ENCODE measurements around the gene HOXA9.

GRCh38 chr7:27142580-27143022 is 22.7 kb downstream of the HOXA9 start:
- TF ChIP-seq OSR1 (CRISPR knock-in tag; IDR thresholded peaks at IDR 0.05): no peak
- TF ChIP-seq POU6F1 (CRISPR knock-in tag; IDR thresholded peaks at IDR 0.05; ENCODE audit: borderline replicate concordance, low read depth): no peak
- TF ChIP-seq ZFP3 (CRISPR knock-in tag; IDR thresholded peaks at IDR 0.05): no peak
- TF ChIP-seq ZC3H10 (CRISPR knock-in tag; IDR thresholded peaks at IDR 0.05): no peak
- TF ChIP-seq, protein P1, sequence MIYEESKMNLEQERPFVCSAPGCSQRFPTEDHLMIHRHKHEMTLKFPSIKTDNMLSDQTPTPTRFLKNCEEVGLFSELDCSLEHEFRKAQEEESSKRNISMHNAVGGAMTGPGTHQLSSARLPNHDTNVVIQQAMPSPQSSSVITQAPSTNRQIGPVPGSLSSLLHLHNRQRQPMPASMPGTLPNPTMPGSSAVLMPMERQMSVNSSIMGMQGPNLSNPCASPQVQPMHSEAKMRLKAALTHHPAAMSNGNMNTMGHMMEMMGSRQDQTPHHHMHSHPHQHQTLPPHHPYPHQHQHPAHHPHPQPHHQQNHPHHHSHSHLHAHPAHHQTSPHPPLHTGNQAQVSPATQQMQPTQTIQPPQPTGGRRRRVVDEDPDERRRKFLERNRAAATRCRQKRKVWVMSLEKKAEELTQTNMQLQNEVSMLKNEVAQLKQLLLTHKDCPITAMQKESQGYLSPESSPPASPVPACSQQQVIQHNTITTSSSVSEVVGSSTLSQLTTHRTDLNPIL (CRISPR knock-in tag; IDR thresholded peaks at IDR 0.05; ENCODE audit: low read depth): no peak
- TF ChIP-seq CSDC2 (CRISPR knock-in tag; IDR thresholded peaks at IDR 0.05): no peak
